NB4 (cell line): ENCODE data around the gene DHRS2.

ENCODE experiments used
- CTCF ChIP-seq: IDR thresholded peaks from one replicate; pipeline ENCODE4 v1.5.1; 2012; ENCODE audit warnings: low read depth, low read length
- MAX ChIP-seq: IDR thresholded peaks from 2 replicates; pipeline ENCODE4 v1.6.1; 2011; ENCODE audit warnings: low read depth, low read length
- MYC ChIP-seq: IDR thresholded peaks from 2 replicates; pipeline ENCODE4 v1.6.1; 2011; ENCODE audit warnings: low read depth, low read length
- POLR2A ChIP-seq: IDR thresholded peaks from 2 replicates; pipeline ENCODE4 v1.6.1; 2011; ENCODE audit warnings: mild to moderate bottlenecking; ENCODE audit not compliant: insufficient read length; ENCODE audit errors: extremely low read depth

GRCh38 chr14:23589606-23590005 lies 46.6 kb upstream of the DHRS2 start:
- TF ChIP-seq CTCF (no peak), POLR2A (no peak), MYC (no peak), MAX (no peak)
